B cell (primary cell): ENCODE results near the gene PRKN. TPM values are rescaled to one million over a fixed set of nuclear protein-coding genes. Genes with fewer than 3 reads are reported as not detected.

Experiments used
- ATAC-seq: fragments of 200-7000 bp; cut with Tn5 transposase; one replicate; pipeline ENCODE4 v1.10.0; 2021; ENCODE audit warnings: low read depth, mild to moderate bottlenecking, moderate number of reproducible peaks, moderate library complexity
- CTCF ChIA-PET: fragments of 350-600 bp; sonication (Branson Sonifier 250); formaldehyde crosslinking; loops from one replicate; lab custom pipeline; 2021; ENCODE audit warnings: antibody characterized with exemption, inconsistent platforms; lab: Charles Lee
- POLR2A ChIA-PET: fragments of 350-600 bp; sonication (Branson Sonifier 250); formaldehyde crosslinking; loops from one replicate; lab custom pipeline; 2021; ENCODE audit warnings: antibody characterized with exemption; lab: Charles Lee
- DNase-seq: peaks from one replicate; pipeline ENCODE4 v3.0.0; 2013
- H2AFZ ChIP-seq: 2 replicates; pipeline ENCODE4 v1.6.1; 2012; ENCODE audit warnings: mild to moderate bottlenecking, low read depth, low read length; ENCODE audit not compliant: insufficient read depth, poor library complexity, severe bottlenecking
- H3K27ac ChIP-seq, 2 donors: 1 replicate in 1 of 2; 2 replicates in 1 of 2; pipeline ENCODE4 v1.5.1; 2012 to 2013; ENCODE audit warnings: low read length in 2 of 2, mild to moderate bottlenecking in 2 of 2, moderate library complexity in 1 of 2
- H3K27me3 ChIP-seq, 4 experiments: fragments of 200-600 bp in 1 of 4; sonication (generic) in 1 of 4; replicated peaks in 1 of 4; 1 replicate in 2 of 4; 2 replicates in 2 of 4; pipeline versions ENCODE4 v1.6.1 to v1.7.0; 2013 to 2016; ENCODE audit warnings: low read length in 3 of 4, mild to moderate bottlenecking in 2 of 4, mixed read lengths in 1 of 4, moderate library complexity in 1 of 4; ENCODE audit not compliant: insufficient read depth in 4 of 4, control insufficient read depth in 3 of 4; ENCODE audit errors: control extremely low read depth in 1 of 4
- H3K36me3 ChIP-seq, 2 experiments: replicated peaks in 1 of 2; 1 replicate in 1 of 2; 2 replicates in 1 of 2; pipeline versions ENCODE4 v1.6.1 to v1.7.1; 2013; ENCODE audit warnings: low read length in 1 of 2; ENCODE audit not compliant: insufficient read depth in 2 of 2, control insufficient read depth in 1 of 2; ENCODE audit errors: control extremely low read depth in 1 of 2, extremely low read depth in 1 of 2
- H3K4me1 ChIP-seq, 2 donors: fragments of 200-600 bp in 1 of 2; sonication (generic) in 1 of 2; 1 replicate in 1 of 2; 2 replicates in 1 of 2; pipeline versions ENCODE4 v1.5.1 to v1.6.1; 2013 to 2017; ENCODE audit warnings: low read length in 2 of 2; ENCODE audit not compliant: control insufficient read depth in 2 of 2, insufficient read depth in 2 of 2
- H3K4me2 ChIP-seq: replicated peaks from 2 replicates; pipeline ENCODE3; 2012; ENCODE audit warnings: mild to moderate bottlenecking, low read depth, low read length; ENCODE audit not compliant: poor library complexity, severe bottlenecking
- H3K4me3 ChIP-seq, 5 experiments: fragments of 200-600 bp in 1 of 5; sonication (generic) in 1 of 5; 1 replicate in 3 of 5; 2 replicates in 2 of 5; pipeline versions ENCODE4 v1.5.1 to v1.7.0; 2011 to 2016; ENCODE audit warnings: low read length in 4 of 5, mild to moderate bottlenecking in 4 of 5, low read depth in 2 of 5, control low read depth in 1 of 5, moderate library complexity in 1 of 5; ENCODE audit not compliant: insufficient read depth in 1 of 5; ENCODE audit errors: control extremely low read depth in 1 of 5, extremely low read depth in 1 of 5
- H3K79me2 ChIP-seq: fragments of 200-600 bp; sonication (generic); one replicate; pipeline ENCODE4 v1.6.0; 2016; ENCODE audit warnings: low read length; ENCODE audit not compliant: control insufficient read depth, insufficient read depth
- H3K9ac ChIP-seq: fragments of 200-600 bp; sonication (generic); 2 replicates; pipeline ENCODE4 v1.6.1; 2017; ENCODE audit warnings: mild to moderate bottlenecking, low read length, moderate library complexity
- H3K9me3 ChIP-seq, 3 donors: one replicate each; pipeline versions ENCODE4 v1.6.1 to v1.7.1; 2013; ENCODE audit warnings: low read length in 2 of 3; ENCODE audit not compliant: control insufficient read depth in 2 of 3, insufficient read depth in 1 of 3; ENCODE audit errors: control extremely low read depth in 1 of 3
- H4K20me1 ChIP-seq: 2 replicates; pipeline ENCODE4 v1.6.0; 2012; ENCODE audit warnings: mild to moderate bottlenecking, low read length; ENCODE audit not compliant: insufficient read depth, control insufficient read depth, poor library complexity, severe bottlenecking
- H3K27ac Mint-ChIP-seq: one replicate; pipeline ENCODE4 v1.8.0; 2021; ENCODE audit warnings: mixed read lengths
- H3K27me3 Mint-ChIP-seq: one replicate; pipeline ENCODE4 v1.8.0; 2021; ENCODE audit warnings: mixed read lengths
- H3K4me1 Mint-ChIP-seq: one replicate; pipeline ENCODE4 v1.8.0; 2021; ENCODE audit warnings: mixed read lengths
- H3K4me3 Mint-ChIP-seq: one replicate; pipeline ENCODE4 v1.8.0; 2021; ENCODE audit warnings: mixed read lengths
- H3K9me3 Mint-ChIP-seq: one replicate; pipeline ENCODE4 v1.8.0; 2022; ENCODE audit warnings: mixed read lengths; ENCODE audit not compliant: insufficient read depth
- EZH2 ChIP-seq: IDR thresholded peaks from 2 replicates; pipeline ENCODE4 v1.6.1; 2012; ENCODE audit warnings: borderline replicate concordance, low read depth, mild to moderate bottlenecking, moderate library complexity, low read length; ENCODE audit not compliant: insufficient read depth, poor library complexity, severe bottlenecking
- WGBS: methylation state at CpG from one replicate; pipeline ENCODE4 v1.1.5; 2013; ENCODE audit warnings: missing lambda C conversion rate; ENCODE audit not compliant: insufficient coverage; 5-methylcytosine and 5-hydroxymethylcytosine counted together
- intact Hi-C: fragments of 100-400 bp; cut with micrococcal nuclease; formaldehyde crosslinking; loops from one replicate; pipeline ENCODE4 v1.10.0; 2022
- polyA plus RNA-seq: library from polyadenylated mRNA; depleted of rRNA; stranded (reverse); fragments of >200 nt; gene quantifications from 2 replicates; pipeline ENCODE4 v1.2.3, GENCODE V29; 2012
- total RNA-seq, 2 donors: library from RNA; stranded (reverse); fragments of 120-200 nt in 1 of 2; gene quantifications; 1 replicate in 1 of 2; 2 replicates in 1 of 2; pipeline versions ENCODE4 v1.2.3 to v1.2.4, GENCODE V29; 2013 to 2022
- TF ChIP-seq, protein P1 (sequence below): fragments of 200-600 bp; IDR thresholded peaks from one replicate; pipeline ENCODE4 v1.8.0; 2022; ENCODE audit warnings: antibody characterized with exemption, mild to moderate bottlenecking

PRKN gene
- total and polyA plus RNA-seq, 2 donors (not counting 1 experiment from before 2014, with no cell fraction given) = 1.6 to 6.2 TPM

DNA sequence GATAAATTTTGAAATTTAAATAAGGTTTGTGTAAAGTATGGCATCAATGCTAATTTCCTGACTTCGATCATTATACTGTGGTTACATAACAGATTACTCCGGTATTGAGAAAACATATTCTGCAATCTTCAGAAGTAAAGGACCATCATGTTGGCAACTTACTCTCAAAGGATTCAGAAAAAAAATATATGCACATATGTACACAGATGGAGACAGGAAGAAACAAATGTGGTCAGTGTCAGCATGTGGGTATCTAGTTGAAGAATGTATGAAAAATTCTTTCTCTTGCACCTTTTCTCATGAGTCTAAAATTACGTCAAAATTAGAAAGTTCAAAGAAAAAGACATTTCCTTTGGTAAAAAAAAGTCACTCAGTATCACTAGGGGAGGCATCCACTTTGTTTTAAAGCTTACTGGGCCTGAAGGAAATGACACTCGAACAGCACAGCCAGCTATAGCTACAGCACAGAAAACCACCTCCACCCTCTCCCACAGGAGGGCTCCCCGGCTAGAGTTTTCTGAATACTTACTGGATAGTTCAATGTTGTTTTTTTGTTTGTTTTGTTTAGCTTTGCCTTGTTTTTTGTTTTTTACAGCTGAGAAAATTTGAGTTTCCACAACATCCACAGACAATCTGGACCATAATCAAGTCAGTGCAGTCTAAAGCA is 1136.5 kb downstream of the PRKN start:
- Mint-ChIP-seq H3K4me1 (no peaks in the 10 kb centered on the region), H3K27me3 (no peaks in the 10 kb centered on the region), H3K9me3 (no peaks in the 10 kb centered on the region), H3K4me3 (no peak overlapping the region), H3K27ac (no peak overlapping the region)
- CTCF ChIA-PET = no interaction called here
- TF ChIP-seq, protein P1, sequence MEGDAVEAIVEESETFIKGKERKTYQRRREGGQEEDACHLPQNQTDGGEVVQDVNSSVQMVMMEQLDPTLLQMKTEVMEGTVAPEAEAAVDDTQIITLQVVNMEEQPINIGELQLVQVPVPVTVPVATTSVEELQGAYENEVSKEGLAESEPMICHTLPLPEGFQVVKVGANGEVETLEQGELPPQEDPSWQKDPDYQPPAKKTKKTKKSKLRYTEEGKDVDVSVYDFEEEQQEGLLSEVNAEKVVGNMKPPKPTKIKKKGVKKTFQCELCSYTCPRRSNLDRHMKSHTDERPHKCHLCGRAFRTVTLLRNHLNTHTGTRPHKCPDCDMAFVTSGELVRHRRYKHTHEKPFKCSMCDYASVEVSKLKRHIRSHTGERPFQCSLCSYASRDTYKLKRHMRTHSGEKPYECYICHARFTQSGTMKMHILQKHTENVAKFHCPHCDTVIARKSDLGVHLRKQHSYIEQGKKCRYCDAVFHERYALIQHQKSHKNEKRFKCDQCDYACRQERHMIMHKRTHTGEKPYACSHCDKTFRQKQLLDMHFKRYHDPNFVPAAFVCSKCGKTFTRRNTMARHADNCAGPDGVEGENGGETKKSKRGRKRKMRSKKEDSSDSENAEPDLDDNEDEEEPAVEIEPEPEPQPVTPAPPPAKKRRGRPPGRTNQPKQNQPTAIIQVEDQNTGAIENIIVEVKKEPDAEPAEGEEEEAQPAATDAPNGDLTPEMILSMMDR = no peak
- intact Hi-C loops = no loop called here
- POLR2A ChIA-PET = no interaction called here
- ATAC-seq (no peak), DNase-seq (no peak)
- Histone ChIP-seq H3K27ac (no peak overlapping the region), H3K36me3 (no peaks in the 10 kb centered on the region), H3K4me1 (no peaks in the 10 kb centered on the region), H3K9ac (no peak overlapping the region), H3K27me3 (no peaks in the 10 kb centered on the region), H4K20me1 (no peaks in the 10 kb centered on the region), H2AFZ (no peak overlapping the region), H3K79me2 (no peaks in the 10 kb centered on the region), H3K9me3 (peaks cover 0 to 11% (median 0%) of the 10 kb centered on the region in 3 donors), H3K4me3 (no peak overlapping the region), H3K4me2 (no peak overlapping the region)
- WGBS = no CpG with 5 or more reads among the region's 5 CpGs

DNA sequence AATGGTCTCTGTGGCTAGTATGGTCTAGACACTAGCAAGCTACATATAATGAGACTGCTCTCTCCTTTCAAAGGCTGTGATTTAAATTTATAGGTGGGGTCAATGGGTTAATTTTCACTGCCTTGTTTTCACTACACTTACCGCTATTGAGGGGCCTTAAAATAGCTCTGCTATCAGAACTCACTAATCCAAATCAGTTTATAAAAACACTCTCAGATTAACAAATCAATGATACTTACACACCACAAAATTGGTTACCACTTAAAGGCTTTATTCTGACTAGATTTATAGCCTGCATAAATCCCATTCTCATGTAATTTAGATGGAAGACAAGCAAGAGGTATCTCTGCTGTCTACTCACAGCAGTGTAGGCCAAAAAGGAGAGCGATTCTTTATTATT is 1140.7 kb downstream of the PRKN start:
- ChIA-PET CTCF (no interaction called here), POLR2A (no interaction called here)
- no peaks in the 10 kb centered on the region for H3K36me3 ChIP-seq
- no peaks in the 10 kb centered on the region for H3K9me3 Mint-ChIP-seq
- TF ChIP-seq, protein P1 = no peak
- TF ChIP-seq EZH2 = no peak
- no peak overlapping the region for H3K4me3 ChIP-seq
- no peaks in the 10 kb centered on the region for H3K4me1 Mint-ChIP-seq
- H4K20me1 ChIP-seq = no peaks in the 10 kb centered on the region
- intact Hi-C loops = no loop called here
- no peaks in the 10 kb centered on the region for H3K27me3 ChIP-seq
- DNase-seq = no peak
- WGBS = no CpG with 5 or more reads among the region's 2 CpGs
- no peak overlapping the region for H3K9ac ChIP-seq
- H3K79me2 ChIP-seq = no peaks in the 10 kb centered on the region
- no peak for ATAC-seq
- no peaks in the 10 kb centered on the region for H3K4me1 ChIP-seq
- no peaks in the 10 kb centered on the region for H3K27me3 Mint-ChIP-seq
- no peak overlapping the region for H3K27ac Mint-ChIP-seq
- H2AFZ ChIP-seq = no peak overlapping the region
- H3K4me2 ChIP-seq = no peak overlapping the region
- no peak overlapping the region for H3K4me3 Mint-ChIP-seq
- no peak overlapping the region for H3K27ac ChIP-seq
- no peaks in the 10 kb centered on the region for H3K9me3 ChIP-seq
